Caco-2 (cell line): ENCODE measurements around the gene CSPG5. TPM values are rescaled to one million over a fixed set of nuclear protein-coding genes. Genes with fewer than 3 reads are reported as not detected.

ENCODE experiments used
- BruUV-seq: library from RNA; stranded (reverse); fragments of 400-500 nt; replicated peaks from 2 replicates; lab custom pipeline; 2021; lab: Mats Ljungman, UMichigan
- CTCF ChIA-PET: fragments of 300-600 bp; sonication (Branson Sonifier 250); formaldehyde crosslinking; loops from one replicate; lab custom pipeline; 2022; ENCODE audit warnings: antibody characterized with exemption; lab: Charles Lee
- POLR2A ChIA-PET: fragments of 300-600 bp; sonication (Branson Sonifier 250); formaldehyde crosslinking; loops from one replicate; lab custom pipeline; 2022; ENCODE audit warnings: antibody characterized with exemption; lab: Charles Lee
- DNase-seq, 2 experiments: peaks; one replicate each; pipeline versions ENCODE4 v3.0.0 to v3.0.0-alpha.2; 2020 to 2022
- H3K27me3 ChIP-seq: replicated peaks from 2 replicates; pipeline ENCODE4 v1.6.0; 2011; ENCODE audit warnings: low read length; ENCODE audit not compliant: control insufficient read depth, insufficient read depth
- H3K36me3 ChIP-seq: 2 replicates; pipeline ENCODE4 v1.5.1; 2011; ENCODE audit warnings: low read length; ENCODE audit not compliant: control insufficient read depth, insufficient read depth
- H3K4me1 ChIP-seq: fragments of 250-450 bp; sonication (Bioruptor Pico); 2 replicates; pipeline ENCODE4 v1.5.1; 2020; ENCODE audit warnings: mild to moderate bottlenecking
- H3K4me3 ChIP-seq: 2 replicates; pipeline ENCODE4 v1.5.1; 2011; ENCODE audit warnings: low read depth, mild to moderate bottlenecking, control low read depth, low read length
- H3K9me3 ChIP-seq: fragments of 250-450 bp; sonication (Bioruptor Pico); 2 replicates; pipeline ENCODE4 v1.5.1; 2020; ENCODE audit warnings: mild to moderate bottlenecking, moderate library complexity
- H3K27ac Mint-ChIP-seq: one replicate; pipeline ENCODE4 v1.8.0; 2022; ENCODE audit warnings: mixed read lengths; ENCODE audit not compliant: unreplicated experiment
- H3K27me3 Mint-ChIP-seq: one replicate; pipeline ENCODE4 v1.8.0; 2022; ENCODE audit warnings: mixed read lengths; ENCODE audit not compliant: insufficient read depth, unreplicated experiment
- H3K36me3 Mint-ChIP-seq: one replicate; pipeline ENCODE4 v1.8.0; 2022; ENCODE audit warnings: mild to moderate bottlenecking, mixed read lengths; ENCODE audit not compliant: insufficient read depth, unreplicated experiment
- H3K4me1 Mint-ChIP-seq: one replicate; pipeline ENCODE4 v1.8.0; 2022; ENCODE audit warnings: low read depth, mixed read lengths; ENCODE audit not compliant: unreplicated experiment
- H3K4me3 Mint-ChIP-seq: one replicate; pipeline ENCODE4 v1.8.0; 2022; ENCODE audit warnings: mild to moderate bottlenecking, moderate library complexity, mixed read lengths; ENCODE audit not compliant: unreplicated experiment
- H3K9me3 Mint-ChIP-seq: one replicate; pipeline ENCODE4 v1.8.0; 2022; ENCODE audit warnings: mixed read lengths; ENCODE audit not compliant: unreplicated experiment
- intact Hi-C: fragments of 100-400 bp; cut with micrococcal nuclease; formaldehyde crosslinking; loops from one replicate; pipeline ENCODE4 v1.10.0; 2022; ENCODE audit not compliant: unreplicated experiment
- total RNA-seq: library from RNA; stranded (reverse); gene quantifications from 2 replicates; pipeline ENCODE4 v1.2.3, GENCODE V29; 2022
- TF ChIP-seq, protein P1 (sequence below), 2 experiments: fragments of 200-600 bp in 1 of 2; IDR thresholded peaks; 1 replicate in 1 of 2; 2 replicates in 1 of 2; pipeline versions ENCODE4 v1.5.1 to v1.8.0; 2011 to 2022; ENCODE audit warnings: antibody characterized with exemption in 1 of 2, control low read depth in 1 of 2, inconsistent platforms in 1 of 2, low read depth in 1 of 2, low read length in 1 of 2, mild to moderate bottlenecking in 1 of 2, moderate library complexity in 1 of 2; ENCODE audit not compliant: insufficient read depth in 1 of 2, severe bottlenecking in 1 of 2, unreplicated experiment in 1 of 2

The CSPG5 gene
- total RNA-seq, 1 experiment from 2014 or later, result 0.77 TPM

- intact Hi-C loops, result no loop called here
- no peaks in the 10 kb centered on the region for H3K27me3 Mint-ChIP-seq
- no peak overlapping the region for H3K4me3 ChIP-seq
- no peak overlapping the region for H3K27ac Mint-ChIP-seq
- no peaks in the 10 kb centered on the region for H3K36me3 ChIP-seq
- no peaks in the 10 kb centered on the region for H3K4me1 Mint-ChIP-seq
- H3K9me3 Mint-ChIP-seq, result no peaks in the 10 kb centered on the region
- TF ChIP-seq, protein P1, sequence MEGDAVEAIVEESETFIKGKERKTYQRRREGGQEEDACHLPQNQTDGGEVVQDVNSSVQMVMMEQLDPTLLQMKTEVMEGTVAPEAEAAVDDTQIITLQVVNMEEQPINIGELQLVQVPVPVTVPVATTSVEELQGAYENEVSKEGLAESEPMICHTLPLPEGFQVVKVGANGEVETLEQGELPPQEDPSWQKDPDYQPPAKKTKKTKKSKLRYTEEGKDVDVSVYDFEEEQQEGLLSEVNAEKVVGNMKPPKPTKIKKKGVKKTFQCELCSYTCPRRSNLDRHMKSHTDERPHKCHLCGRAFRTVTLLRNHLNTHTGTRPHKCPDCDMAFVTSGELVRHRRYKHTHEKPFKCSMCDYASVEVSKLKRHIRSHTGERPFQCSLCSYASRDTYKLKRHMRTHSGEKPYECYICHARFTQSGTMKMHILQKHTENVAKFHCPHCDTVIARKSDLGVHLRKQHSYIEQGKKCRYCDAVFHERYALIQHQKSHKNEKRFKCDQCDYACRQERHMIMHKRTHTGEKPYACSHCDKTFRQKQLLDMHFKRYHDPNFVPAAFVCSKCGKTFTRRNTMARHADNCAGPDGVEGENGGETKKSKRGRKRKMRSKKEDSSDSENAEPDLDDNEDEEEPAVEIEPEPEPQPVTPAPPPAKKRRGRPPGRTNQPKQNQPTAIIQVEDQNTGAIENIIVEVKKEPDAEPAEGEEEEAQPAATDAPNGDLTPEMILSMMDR (IDR thresholded peaks at IDR 0.05; ENCODE audit: insufficient read depth in 1 of 2, low read depth in 1 of 2, low read length in 1 of 2, severe bottlenecking in 1 of 2, unreplicated experiment in 1 of 2), result no peak
- POLR2A ChIA-PET, result no interaction called here
- H3K27me3 ChIP-seq, result no peaks in the 10 kb centered on the region
- no peaks in the 10 kb centered on the region for H3K4me1 ChIP-seq
- no TSS peak for BruUV-seq
- H3K36me3 Mint-ChIP-seq, result no peaks in the 10 kb centered on the region
- CTCF ChIA-PET, result no interaction called here
- no peak for DNase-seq
- H3K9me3 ChIP-seq, result no peaks in the 10 kb centered on the region
- no peak overlapping the region for H3K4me3 Mint-ChIP-seq
Measured at GRCh38 chr3:47556351-47556750, 22.3 kb downstream of the CSPG5 start.

DNA sequence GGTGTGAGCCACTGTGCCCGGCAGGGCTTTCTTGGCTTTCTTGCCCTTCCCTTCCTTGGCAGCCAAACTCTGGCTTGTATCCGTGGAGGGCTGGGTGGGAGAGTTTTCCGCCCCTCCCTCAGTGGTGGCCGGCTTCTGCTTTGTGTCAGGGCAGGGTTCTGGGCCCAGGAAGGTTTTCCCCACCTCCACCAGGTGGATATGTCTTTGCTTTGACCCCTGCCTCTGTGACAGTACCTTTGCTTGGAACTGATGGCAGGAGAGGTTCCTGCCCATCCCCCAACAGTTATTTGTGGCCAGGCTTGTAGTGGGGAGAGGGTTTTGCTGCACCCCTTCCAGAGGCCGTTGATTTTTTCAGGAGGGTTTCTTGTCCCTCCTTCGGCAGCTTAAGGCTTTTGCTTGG is 24.3 kb downstream of the CSPG5 start:
- Mint-ChIP-seq H3K36me3 (no peaks in the 10 kb centered on the region), H3K27ac (no peak overlapping the region), H3K4me3 (no peak overlapping the region), H3K4me1 (no peaks in the 10 kb centered on the region), H3K9me3 (no peaks in the 10 kb centered on the region), H3K27me3 (peaks cover 3% of the 10 kb centered on the region)
- intact Hi-C loops, result no loop called here
- no peak overlapping the region for H3K4me3 ChIP-seq
- H3K36me3 ChIP-seq, result no peaks in the 10 kb centered on the region
- TF ChIP-seq, protein P1 (IDR thresholded peaks at IDR 0.05; ENCODE audit: insufficient read depth in 1 of 2, low read depth in 1 of 2, low read length in 1 of 2, severe bottlenecking in 1 of 2, unreplicated experiment in 1 of 2), result no peak
- no peaks in the 10 kb centered on the region for H3K9me3 ChIP-seq
- ChIA-PET CTCF (interaction anchor here (0.7 kb wide), 1 partner anchor 36 kb away, joined by 10 read pairs; no protein-coding TSS in a partner anchor), POLR2A (no interaction called here)
- H3K4me1 ChIP-seq, result no peaks in the 10 kb centered on the region
- no peaks in the 10 kb centered on the region for H3K27me3 ChIP-seq
- no TSS peak for BruUV-seq
- DNase-seq, result no peak

DNA sequence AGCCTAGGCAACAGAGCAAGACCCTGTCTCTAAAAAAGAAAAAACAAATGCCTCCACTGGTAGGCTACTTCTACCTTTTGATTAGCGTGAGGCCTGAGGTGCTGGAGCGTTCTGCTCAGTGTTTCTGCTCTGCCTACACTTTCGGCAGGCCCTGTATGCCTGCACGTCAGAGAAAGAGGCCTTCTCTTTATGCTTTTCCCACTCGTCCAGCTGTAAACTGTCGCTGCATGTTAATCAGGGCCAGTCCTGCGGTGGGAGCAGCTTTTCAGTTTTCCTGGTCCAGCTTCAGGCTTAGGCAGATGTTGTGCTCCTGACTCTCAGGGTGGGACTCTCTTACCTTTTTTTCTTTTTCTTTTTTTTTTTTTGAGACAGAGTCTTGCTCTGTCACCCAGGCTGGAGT is 25.3 kb downstream of the CSPG5 start:
- Histone ChIP-seq H3K36me3 (no peaks in the 10 kb centered on the region), H3K9me3 (no peaks in the 10 kb centered on the region), H3K4me3 (no peak overlapping the region), H3K27me3 (no peaks in the 10 kb centered on the region), H3K4me1 (no peaks in the 10 kb centered on the region)
- H3K4me3 Mint-ChIP-seq, result no peak overlapping the region
- no TSS peak for BruUV-seq
- H3K36me3 Mint-ChIP-seq, result no peaks in the 10 kb centered on the region
- H3K27me3 Mint-ChIP-seq, result peaks cover 3% of the 10 kb centered on the region
- CTCF ChIA-PET, result no interaction called here
- DNase-seq, result no peak
- H3K4me1 Mint-ChIP-seq, result no peaks in the 10 kb centered on the region
- TF ChIP-seq, protein P1 (IDR thresholded peaks at IDR 0.05; ENCODE audit: insufficient read depth in 1 of 2, low read depth in 1 of 2, low read length in 1 of 2, severe bottlenecking in 1 of 2, unreplicated experiment in 1 of 2), result no peak
- no peaks in the 10 kb centered on the region for H3K9me3 Mint-ChIP-seq
- intact Hi-C loops, result no loop called here
- H3K27ac Mint-ChIP-seq, result no peak overlapping the region
- POLR2A ChIA-PET, result no interaction called here
